ENCODE results near the gene GATA1. TPM values are rescaled to one million over a fixed set of nuclear protein-coding genes. Genes with fewer than 3 reads are reported as not detected.

The GATA1 gene
- not detected in 2 replicates for total RNA-seq

DNA sequence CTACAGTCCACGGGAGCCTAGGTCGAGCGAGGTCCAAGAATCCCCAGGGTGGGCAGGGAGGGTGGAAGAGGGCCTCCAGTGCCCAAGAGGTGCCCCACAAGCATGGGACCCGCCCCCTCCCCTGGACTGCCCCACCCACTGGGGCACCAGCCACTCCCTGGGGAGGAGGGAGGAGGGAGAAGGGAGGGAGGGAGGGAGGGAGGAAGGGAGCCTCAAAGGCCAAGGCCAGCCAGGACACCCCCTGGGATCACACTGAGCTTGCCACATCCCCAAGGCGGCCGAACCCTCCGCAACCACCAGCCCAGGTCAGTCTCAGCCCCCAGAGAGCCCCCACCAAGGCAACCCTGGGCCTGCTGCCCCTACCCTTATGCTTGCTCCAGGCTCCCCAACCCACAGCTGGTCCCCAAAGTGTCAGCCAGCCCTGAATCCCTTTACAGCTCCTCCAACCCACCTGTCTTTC, at the start of gene GATA1:
Gene GATA1, plus strand, starts transcription at position 250 of the 460 bp plus-strand sequence. CDS start 4,520 bp downstream, outside the sequence.
- no peak for DNase-seq (ENCODE audit: low read depth in 2 of 2)

- no peak for DNase-seq (ENCODE audit: low read depth in 2 of 2)
These were observed 49.5 kb upstream of the GATA1 start for GRCh38 chrX:48736878-48737212.

- DNase-seq (ENCODE audit: low read depth in 2 of 2), result peak; percentile 97 to 98
These were observed 49.0 kb upstream of the GATA1 start for GRCh38 chrX:48737213-48737938.

GRCh38 chrX:48737940-48738339, 48.5 kb upstream of the GATA1 start:
- no peak for DNase-seq (ENCODE audit: low read depth in 2 of 2)

DNA sequence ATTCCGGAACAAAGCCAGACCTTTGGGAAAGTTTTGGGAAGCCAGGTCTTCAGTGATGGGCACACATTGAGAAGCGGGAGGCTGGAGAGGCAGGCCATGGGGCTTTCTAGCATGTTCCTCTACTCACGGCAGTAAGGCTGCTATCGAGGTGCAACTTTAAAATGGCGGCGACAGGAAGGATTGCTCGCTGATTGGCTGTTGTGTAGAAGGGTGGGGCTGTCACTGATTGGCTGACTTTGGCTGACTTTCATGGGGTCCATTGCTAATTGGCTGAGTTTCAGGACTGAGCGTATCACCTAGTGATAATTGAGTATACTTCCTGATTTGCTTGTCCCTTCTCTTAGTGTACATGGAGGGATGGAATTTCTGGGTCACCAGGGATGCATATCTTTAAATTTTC, 44.6 kb upstream of the GATA1 start:
- DNase-seq (ENCODE audit: low read depth in 2 of 2), result no peak

- no peak for DNase-seq (ENCODE audit: low read depth in 2 of 2)
These were observed 41.2 kb upstream of the GATA1 start for GRCh38 chrX:48745222-48745621.

DNA sequence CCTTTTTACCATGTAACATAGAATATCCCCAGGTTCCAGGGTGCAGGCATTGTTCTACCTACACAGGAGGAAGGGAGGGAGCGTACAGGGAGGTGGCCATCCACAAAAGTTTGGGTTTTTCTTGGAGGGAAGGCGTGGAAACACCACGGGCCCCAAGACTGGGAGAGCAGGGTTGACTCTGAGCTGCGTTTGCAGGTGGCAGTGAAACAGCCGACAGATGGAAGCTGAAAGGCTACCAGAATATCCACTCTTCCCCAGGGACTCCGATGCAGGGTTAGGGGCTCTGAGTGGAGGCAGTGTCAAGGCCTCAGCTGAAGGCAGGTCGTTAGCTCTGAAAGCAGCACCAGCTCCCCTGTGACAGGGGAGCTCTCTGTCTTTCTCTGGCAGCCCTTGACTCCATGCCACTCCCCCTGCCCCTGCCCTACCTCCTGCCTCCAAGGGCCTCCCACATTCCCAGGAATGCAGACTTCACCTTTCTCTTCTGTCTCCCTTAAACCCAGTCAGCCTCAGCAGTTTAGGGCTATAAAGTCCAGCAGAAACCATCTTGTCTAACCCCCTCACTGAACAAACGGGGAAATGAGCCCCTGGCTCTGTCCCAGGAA, 38.9 kb upstream of the GATA1 start:
- DNase-seq (ENCODE audit: low read depth in 2 of 2), result no peak

GRCh38 chrX:48749182-48749581, 37.2 kb upstream of the GATA1 start:
- DNase-seq (ENCODE audit: low read depth in 2 of 2), result no peak

DNA sequence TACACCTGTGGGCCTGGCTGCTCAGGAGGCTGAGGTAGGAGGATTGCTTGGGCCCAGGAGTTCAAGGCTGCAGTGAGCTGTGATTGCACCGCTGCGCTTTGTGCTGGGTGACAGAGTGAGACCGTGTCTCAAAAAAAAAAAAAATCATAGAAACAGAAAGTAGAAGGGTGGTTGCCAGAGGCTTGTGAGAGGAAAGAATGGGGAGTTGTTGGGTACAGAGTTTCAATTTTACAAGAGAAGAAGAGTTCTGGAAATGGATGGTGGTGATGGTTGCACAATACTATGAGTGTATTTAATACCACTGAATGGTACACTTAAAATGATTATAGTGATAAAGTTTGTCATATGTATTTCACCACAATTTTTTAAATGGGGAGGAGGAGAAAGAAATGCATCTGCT, 35.0 kb upstream of the GATA1 start:
- DNase-seq (ENCODE audit: low read depth in 2 of 2), result no peak

- DNase-seq (ENCODE audit: low read depth in 2 of 2), result no peak
These were observed 33.9 kb upstream of the GATA1 start for GRCh38 chrX:48752498-48752897.

DNA sequence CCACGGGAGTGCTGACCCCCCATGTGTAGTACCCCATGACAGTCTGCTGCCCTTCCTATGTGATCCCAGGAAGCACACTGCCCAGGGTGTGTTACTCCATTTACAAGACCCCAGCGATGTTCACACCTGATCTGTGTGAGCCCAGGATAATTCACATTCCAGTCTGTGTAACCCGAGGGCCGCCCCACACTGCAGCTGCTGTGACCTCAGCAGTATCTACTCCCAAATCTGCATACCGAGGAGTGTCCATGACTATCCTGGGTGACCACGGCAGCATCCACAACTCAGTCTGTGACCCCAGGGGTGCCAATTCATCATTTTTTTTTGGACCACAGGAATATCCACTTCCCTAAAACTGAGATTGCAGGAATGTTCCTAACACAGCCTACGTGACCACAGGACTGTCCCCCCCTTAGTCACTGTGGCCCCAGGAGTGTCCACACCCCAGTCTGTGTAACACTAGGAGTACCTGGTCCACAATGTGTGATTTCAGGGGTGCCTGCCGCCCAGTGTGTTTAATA, 32.6 kb upstream of the GATA1 start:
- no peak for DNase-seq (ENCODE audit: low read depth in 2 of 2)

DNA sequence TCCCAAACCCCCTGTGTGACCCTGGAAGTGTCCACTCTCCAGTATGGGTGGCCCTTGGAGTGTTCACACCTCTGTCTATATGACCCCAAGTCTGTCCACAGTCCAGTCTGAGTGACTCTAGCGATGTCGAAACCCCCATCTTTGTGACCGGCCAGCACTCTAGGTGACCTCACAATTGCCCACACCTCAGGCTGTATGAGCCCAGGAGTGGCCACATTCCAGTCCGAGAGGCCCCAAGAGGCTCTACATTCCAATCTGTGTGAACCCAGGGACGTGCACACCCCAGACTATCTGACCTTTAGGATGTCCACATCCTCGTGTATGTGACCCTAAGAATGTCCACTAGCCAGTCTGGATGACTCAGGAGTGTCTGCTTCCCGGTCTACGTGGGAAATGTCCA, 32.2 kb upstream of the GATA1 start:
- DNase-seq (ENCODE audit: low read depth in 2 of 2), result no peak

- DNase-seq (ENCODE audit: low read depth in 2 of 2), result peak in 1 of 2 donors; percentile 60
These were observed 24.5 kb upstream of the GATA1 start, which contains the start of gene GLOD5 for GRCh38 chrX:48761674-48762471. GLOD5 (plus strand) TSS chrX:48761747; CDS start chrX:48761791, 44 bp downstream.

DNA sequence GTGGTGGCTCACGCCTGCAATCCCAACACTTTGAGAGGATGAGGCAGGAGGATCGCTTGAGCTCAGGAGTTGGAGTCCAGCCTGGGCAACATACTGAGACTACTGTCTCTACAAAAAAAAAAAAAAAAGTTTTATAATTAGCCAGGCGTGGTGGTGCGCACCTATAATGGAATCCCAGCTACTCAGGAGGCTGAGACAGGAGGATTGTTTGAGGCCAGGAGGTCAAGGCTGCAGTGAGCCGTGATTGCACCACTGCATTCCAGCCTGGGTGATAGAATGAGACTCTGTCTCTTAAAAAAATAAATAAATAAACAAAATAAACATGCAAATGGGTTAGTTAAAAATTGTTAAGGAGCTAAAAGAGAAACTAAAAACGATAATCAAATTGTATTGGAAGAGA, 17.2 kb upstream of the GATA1 start:
- DNase-seq (ENCODE audit: low read depth in 2 of 2), result no peak

GRCh38 chrX:48770296-48770695, 16.1 kb upstream of the GATA1 start:
- no peak for DNase-seq (ENCODE audit: low read depth in 2 of 2)

GRCh38 chrX:48772602-48773001, 13.8 kb upstream of the GATA1 start:
- DNase-seq (ENCODE audit: low read depth in 2 of 2), result no peak

GRCh38 chrX:48776818-48777439, 9.5 kb upstream of the GATA1 start:
- no peak for DNase-seq (ENCODE audit: low read depth in 2 of 2)

GRCh38 chrX:48779399-48779798, 7.0 kb upstream of the GATA1 start:
- no peak for DNase-seq (ENCODE audit: low read depth in 2 of 2)

GRCh38 chrX:48781705-48782104, 4.7 kb upstream of the GATA1 start:
- no peak for DNase-seq (ENCODE audit: low read depth in 2 of 2)

- no peak for DNase-seq (ENCODE audit: low read depth in 2 of 2)
These were observed 4.2 kb upstream of the GATA1 start for GRCh38 chrX:48782216-48782615.

DNA sequence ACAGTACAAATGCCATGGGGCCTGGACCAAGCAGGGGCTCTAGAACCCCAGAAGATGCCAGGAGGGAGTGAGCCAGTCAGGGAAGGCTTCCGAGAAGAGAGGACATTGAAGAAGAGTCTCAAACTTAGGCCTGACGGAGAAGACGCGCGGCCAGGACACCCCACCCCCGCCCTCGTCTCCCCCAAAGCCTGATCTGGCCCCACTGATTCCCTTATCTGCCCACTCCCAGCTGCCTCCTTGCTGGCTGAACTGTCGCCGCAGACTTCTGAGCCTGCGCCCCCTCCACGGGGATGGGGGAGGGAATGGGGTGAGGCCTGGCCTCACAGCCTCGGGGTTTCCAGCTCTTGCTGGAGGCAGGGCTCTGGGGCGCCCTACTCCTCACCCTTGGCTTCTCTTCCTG, 3.6 kb upstream of the GATA1 start:
- no peak for DNase-seq (ENCODE audit: low read depth in 2 of 2)

DNA sequence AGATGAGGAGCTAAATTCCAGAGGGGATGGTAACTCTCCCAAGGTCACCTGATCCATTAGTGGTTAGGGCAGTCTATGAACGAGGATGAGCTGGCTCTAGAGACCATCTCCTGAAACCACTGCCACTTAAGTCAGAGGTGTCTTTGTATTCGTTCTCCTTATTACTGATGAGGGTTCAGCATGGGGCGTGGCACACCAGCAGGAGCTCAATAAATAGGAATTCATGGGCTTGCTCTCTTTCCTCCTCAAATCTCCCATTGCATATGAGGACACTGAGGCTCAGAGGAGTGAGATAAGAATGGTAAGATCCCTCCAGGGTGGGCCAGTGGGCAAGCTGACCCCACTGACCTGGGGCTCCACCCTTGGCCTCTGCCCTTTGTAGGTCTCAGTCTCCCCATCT, 1.7 kb upstream of the GATA1 start:
- DNase-seq (ENCODE audit: low read depth in 2 of 2), result no peak

All from lung microvascular endothelial cell (primary cell).